ENCODE measurements around the gene BACH2. TPM values are rescaled to one million over a fixed set of nuclear protein-coding genes. Genes with fewer than 3 reads are reported as not detected.

Gene BACH2
- total and polyA plus RNA-seq, 10 of the 15 experiments (the other 5 are each of a cell fraction or from before 2014, with no cell fraction given): 0.03 to 0.28 (median 0.04) TPM; not detected in 3

DNA sequence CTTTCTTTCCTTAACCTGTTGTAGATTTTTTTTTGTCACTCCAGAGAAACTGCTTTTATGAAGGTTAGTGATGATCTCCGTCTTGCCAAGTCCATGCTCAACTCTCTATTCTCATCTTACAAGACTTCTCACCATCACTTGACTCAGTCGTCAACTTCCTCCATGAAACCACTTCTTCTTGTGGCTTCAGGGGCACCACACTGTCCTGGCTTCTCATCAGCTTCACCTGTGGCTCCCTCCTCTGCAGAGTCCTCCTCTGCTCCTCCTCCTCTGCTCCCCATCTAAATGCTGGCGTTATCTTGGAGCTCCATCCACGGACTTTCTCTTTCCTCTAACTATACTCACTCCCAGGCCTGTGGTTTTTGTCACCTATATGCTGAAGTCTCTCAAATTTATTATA lies 187.5 kb downstream of the BACH2 start:
- in situ Hi-C loops (cut with MboI): loop anchor here (5.0 to 10.0 kb wide), 2 partner anchors 173 to 366 kb away; no protein-coding TSS in a partner anchor
- ChIA-PET CTCF (interaction anchor here (1.6 kb wide), 1 partner anchor 168 kb away, joined by 3 read pairs; no protein-coding TSS in a partner anchor), SMC1A (ENCODE audit: uncharacterized antibody, unreplicated experiment) (interaction anchor here (1.4 to 1.8 kb wide), 2 partner anchors 10 kb away, joined by 4 read pairs; no protein-coding TSS in a partner anchor), RAD21 (ENCODE audit: unreplicated experiment) (no interaction called here), POLR2A (no interaction called here)
- Histone ChIP-seq H4K20me1 (ENCODE audit: control insufficient read depth, insufficient read depth) (no peaks in the 10 kb centered on the region), H3K9me3 (replicated peaks; ENCODE audit: control insufficient read depth, insufficient read depth, low read length) (peaks cover 7% of the 10 kb centered on the region; the same call in 2 of the 3 replicates), H3K4me1 (ENCODE audit: control insufficient read depth, insufficient read depth, low read length) (peaks cover 11% of the 10 kb centered on the region), H3K27ac (ENCODE audit: control insufficient read depth, insufficient read depth) (no peak overlapping the region), H3K9ac (ENCODE audit: control insufficient read depth, insufficient read depth, low read length) (no peak overlapping the region), H3K27me3 (replicated peaks in 1 of 2; ENCODE audit: control insufficient read depth in 2 of 2, insufficient read depth in 2 of 2, low read length in 1 of 2) (peaks cover 0 to 14% of the 10 kb centered on the region in 2 experiments; a peak in 2 of 4 replicates), H3K4me3 (no peak overlapping the region), H3K4me2 (ENCODE audit: control insufficient read depth, insufficient read depth) (no peak overlapping the region), H3K36me3 (ENCODE audit: control insufficient read depth in 2 of 2, insufficient read depth in 2 of 2, low read length in 1 of 2) (no peaks in the 10 kb centered on the region), H2AFZ (ENCODE audit: control insufficient read depth, low read depth, low read length) (no peak overlapping the region), H3K79me2 (ENCODE audit: control insufficient read depth, insufficient read depth, low read length) (no peaks in the 10 kb centered on the region)
- FAIRE-seq (no peak), ATAC-seq (no peak), DNase-seq (ENCODE audit: low read depth, low spot score) (no peak)
- no TSS peak for BruUV-seq (replicated peaks)
- intact Hi-C loops (cut with micrococcal nuclease; ENCODE audit: unreplicated experiment): no loop called here
- 13% methylated on average over 4 of the region's 4 CpGs for WGBS (ENCODE audit: insufficient coverage, insufficient replicate concordance, low lambda C conversion rate, missing lambda C conversion rate)
- TF ChIP-seq E2F8 (IDR thresholded peaks at IDR 0.05; ENCODE audit: low read depth, partially characterized antibody): no peak
- TF ChIP-seq, protein P1, sequence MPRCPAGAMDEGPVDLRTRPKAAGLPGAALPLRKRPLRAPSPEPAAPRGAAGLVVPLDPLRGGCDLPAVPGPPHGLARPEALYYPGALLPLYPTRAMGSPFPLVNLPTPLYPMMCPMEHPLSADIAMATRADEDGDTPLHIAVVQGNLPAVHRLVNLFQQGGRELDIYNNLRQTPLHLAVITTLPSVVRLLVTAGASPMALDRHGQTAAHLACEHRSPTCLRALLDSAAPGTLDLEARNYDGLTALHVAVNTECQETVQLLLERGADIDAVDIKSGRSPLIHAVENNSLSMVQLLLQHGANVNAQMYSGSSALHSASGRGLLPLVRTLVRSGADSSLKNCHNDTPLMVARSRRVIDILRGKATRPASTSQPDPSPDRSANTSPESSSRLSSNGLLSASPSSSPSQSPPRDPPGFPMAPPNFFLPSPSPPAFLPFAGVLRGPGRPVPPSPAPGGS (IDR thresholded peaks at IDR 0.05; ENCODE audit: borderline replicate concordance, insufficient read depth, low read depth, low read length, poor library complexity, severe bottlenecking): no peak
- TF ChIP-seq ZNF622 (IDR thresholded peaks at IDR 0.05): no peak
- no peak for TF ChIP-seq FOXM1 (IDR thresholded peaks at IDR 0.05; ENCODE audit: low read depth, low read length)
- TF ChIP-seq NR2C1 (IDR thresholded peaks at IDR 0.05): no peak
- TF ChIP-seq SPI1 (IDR thresholded peaks at IDR 0.05; ENCODE audit: borderline replicate concordance, insufficient read depth, low read depth, low read length): no peak
